GM21825 (cell line): Measurements from ENCODE around the gene PIP5K1B.

Source experiments
- ATAC-seq: cut with Tn5 transposase; IDR thresholded peaks from one replicate; pipeline ENCODE4 v1.9.1; 2021; ENCODE audit warnings: mild to moderate bottlenecking, moderate library complexity; ENCODE audit not compliant: unreplicated experiment

Gene PIP5K1B

GRCh38 chr9:68768619-68769018 lies 63.6 kb downstream of the PIP5K1B start:
- ATAC-seq: no peak

GRCh38 chr9:68769852-68770251 lies 64.8 kb downstream of the PIP5K1B start:
- ATAC-seq: no peak

- ATAC-seq: no peak
Measured at GRCh38 chr9:68771376-68771775, 66.3 kb downstream of the PIP5K1B start.

- ATAC-seq: no peak
Measured at GRCh38 chr9:68775003-68775730, 70.1 kb downstream of the PIP5K1B start.

DNA sequence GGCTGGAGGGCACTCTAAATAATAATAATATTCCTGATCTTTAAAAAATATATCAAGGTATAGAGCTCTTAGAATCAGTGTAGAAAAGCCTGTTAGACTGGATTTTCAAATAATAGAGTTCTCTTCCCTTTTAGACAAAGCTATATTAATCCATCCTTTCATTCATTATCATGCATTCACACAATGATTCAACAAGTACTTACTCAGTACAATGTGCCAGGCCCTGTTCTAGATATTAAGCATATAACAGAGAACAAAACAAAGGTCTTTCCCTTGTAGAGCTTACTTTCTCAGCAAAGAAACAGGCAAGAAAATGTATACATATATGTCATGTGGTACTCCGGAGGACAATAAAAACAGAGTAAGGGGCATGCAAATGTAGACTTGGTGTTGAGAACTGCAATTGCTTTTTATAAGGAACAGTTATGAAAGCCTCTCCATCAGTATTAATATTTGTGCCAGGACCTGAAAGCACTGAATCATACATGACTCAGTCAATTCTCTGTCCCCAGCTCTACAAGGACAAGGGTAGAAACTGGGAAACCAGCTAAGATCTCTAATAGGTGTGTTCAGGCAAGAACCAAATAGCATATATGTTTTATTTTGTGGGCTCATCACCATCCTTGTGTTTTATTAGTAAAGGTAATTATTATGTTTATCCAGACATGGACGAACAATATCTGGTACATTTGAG lies 72.2 kb downstream of the PIP5K1B start:
- no peak for ATAC-seq

- ATAC-seq: no peak
Measured at GRCh38 chr9:68778635-68779034, 73.6 kb downstream of the PIP5K1B start.

DNA sequence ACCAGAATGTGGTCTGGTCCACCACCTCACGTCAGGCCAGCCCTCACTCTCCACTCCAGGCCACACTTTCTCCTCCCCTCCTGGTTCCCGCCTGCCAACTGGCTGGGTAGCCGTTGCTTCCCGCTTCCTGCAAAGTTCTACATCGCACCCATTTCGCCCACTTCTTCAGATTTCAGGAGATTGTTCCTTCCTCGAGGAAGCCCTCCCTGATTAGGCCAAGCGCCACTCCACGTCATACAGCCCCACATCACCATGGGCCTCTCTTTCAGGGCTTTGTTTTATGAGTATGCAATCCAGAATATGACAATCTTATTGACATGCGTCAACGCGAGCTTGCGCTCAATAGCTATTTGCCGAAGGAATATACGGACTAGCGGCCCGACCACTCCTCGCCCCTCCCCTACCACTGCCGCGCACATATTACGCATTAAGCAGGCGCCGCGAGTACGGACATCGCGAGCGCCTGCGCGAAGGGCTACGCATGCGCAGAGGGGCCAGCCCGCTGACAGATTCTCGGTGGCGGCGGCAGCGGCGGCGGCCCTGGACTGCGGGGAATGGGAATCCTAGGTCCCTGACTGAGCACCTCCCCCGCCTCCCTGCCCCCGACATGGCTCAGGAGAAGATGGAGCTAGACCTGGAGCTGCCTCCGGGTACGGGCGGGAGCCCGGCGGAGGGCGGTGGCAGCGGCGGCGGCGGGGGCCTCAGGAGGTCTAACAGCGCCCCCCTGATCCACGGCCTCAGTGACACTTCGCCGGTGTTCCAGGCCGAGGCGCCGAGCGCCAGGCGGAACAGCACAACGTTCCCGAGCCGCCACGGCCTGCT lies 74.7 kb downstream of the PIP5K1B start:
- ATAC-seq: peak; percentile 78

DNA sequence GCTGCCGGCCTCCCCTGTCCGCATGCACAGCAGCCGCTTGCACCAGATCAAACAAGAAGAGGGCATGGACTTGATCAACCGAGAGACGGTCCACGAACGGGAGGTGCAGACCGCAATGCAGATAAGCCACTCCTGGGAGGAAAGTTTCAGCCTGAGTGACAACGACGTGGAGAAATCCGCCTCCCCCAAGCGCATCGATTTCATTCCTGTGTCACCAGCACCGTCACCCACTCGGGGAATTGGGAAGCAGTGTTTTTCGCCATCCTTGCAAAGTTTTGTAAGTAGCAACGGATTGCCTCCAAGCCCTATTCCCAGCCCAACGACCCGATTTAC lies 75.3 kb downstream of the PIP5K1B start:
- no peak for ATAC-seq

DNA sequence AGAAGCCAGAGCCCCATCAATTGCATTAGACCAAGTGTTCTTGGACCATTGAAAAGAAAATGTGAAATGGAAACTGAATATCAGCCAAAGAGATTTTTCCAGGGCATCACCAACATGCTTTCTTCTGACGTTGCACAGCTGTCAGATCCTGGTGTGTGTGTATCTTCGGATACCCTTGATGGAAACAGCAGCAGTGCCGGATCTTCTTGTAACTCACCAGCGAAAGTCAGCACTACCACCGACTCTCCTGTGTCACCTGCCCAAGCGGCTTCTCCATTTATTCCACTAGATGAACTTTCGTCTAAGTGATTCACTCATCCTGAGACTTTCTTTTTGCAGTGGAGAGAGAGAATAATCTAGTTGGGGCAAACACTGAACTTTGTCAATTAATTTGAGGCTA lies 75.7 kb downstream of the PIP5K1B start:
- ATAC-seq: no peak

GRCh38 chr9:68781928-68782327 lies 76.9 kb downstream of the PIP5K1B start:
- no peak for ATAC-seq

- ATAC-seq: no peak
Measured at GRCh38 chr9:68782546-68782945, 77.5 kb downstream of the PIP5K1B start.

DNA sequence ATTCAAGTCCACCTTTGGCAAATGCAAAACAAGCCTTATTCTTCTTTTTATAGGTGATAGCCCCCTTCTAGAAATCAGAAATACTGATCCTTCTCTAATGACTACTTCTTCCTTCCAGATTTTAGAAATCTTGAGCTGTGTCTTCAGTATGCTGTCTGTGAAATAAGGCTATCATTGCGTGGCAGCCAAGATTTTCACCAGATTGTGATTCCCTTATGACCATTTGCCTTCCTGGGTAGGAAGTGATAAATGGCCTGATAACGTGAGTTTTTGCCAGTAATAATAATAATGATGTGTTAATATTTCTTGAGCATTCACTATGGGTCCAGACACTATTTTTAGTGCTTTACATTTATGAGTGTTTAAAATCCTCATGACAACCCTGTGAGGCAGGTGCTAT lies 80.9 kb downstream of the PIP5K1B start:
- ATAC-seq: no peak

DNA sequence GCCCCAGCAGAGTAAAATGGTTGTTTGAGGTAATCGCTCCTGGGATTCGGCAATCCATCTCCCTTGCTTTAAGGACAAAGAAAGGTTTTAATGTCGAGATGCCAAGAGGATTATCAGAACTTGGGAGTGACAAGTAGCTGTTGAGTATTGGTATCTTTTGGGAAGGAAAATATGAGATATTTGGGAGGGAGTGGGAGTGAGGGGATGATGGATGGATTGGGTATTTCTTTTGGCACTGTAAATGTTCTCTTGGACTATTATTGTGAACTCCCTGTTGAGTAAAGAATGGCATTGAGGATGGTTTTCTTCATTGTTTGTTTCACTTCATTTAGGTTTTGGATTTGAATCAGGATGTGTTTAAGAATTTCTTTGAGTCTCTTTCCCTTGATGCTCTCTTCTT lies 86.1 kb downstream of the PIP5K1B start:
- no peak for ATAC-seq

DNA sequence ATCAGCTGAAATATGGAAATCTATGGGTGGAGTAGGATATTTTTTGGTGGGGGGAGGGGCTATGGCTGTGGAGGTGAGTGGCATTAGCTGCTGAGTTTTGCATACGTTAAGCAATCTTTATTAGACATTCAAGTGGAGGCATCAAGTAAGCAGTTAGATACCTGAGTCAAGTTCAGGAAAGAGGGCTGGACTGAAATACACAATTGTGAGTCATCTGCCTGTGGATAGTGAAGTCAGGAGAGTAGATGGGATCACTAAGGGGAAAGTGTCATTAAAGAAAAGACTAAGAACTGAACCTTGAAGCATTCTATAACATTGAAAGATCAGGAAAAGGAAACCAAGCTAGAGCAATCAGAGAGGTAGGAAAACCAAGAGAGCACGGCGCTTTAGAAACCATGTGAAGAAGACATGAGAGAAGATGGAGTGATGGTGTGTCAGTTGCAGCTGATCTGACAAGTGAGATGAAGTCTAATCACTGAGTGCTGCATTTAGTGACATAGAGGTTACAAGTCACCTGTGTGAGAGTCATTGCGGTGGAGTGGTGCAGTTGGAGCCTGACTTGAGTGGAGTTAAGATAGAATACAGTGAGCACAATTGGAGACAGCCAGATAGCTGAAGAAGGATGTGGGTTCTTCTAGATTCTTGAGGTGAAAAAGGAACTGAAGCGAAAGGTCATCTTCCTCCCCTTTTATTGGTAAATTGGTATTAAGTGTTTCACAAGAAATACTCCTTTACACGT lies 88.7 kb downstream of the PIP5K1B start:
- ATAC-seq: peak; percentile 94

GRCh38 chr9:68794898-68795297 lies 89.9 kb downstream of the PIP5K1B start:
- ATAC-seq: no peak

GRCh38 chr9:68795411-68795810 lies 90.4 kb downstream of the PIP5K1B start:
- no peak for ATAC-seq

DNA sequence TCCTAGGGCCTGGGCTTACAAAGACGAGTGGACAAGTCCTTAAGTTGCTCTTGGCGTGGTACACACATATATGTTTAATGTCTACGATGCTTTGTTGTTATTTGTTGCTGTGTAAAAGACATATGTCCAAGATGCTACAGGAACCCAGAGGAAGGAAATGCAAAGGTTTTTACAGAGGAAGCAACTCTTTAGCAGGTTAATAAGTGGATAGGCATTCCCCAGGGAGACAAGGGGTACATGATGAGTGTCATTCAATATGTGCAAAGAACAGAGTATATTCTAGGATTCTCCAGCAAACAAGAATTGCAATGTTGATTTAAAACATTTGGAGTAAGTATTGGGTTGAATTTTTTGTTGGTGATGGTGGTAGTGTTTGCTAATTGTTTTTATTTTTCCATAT lies 92.1 kb downstream of the PIP5K1B start:
- ATAC-seq: no peak

- no peak for ATAC-seq
Measured at GRCh38 chr9:68798423-68798822, 93.4 kb downstream of the PIP5K1B start.

- no peak for ATAC-seq
Measured at GRCh38 chr9:68800836-68801235, 95.8 kb downstream of the PIP5K1B start.

DNA sequence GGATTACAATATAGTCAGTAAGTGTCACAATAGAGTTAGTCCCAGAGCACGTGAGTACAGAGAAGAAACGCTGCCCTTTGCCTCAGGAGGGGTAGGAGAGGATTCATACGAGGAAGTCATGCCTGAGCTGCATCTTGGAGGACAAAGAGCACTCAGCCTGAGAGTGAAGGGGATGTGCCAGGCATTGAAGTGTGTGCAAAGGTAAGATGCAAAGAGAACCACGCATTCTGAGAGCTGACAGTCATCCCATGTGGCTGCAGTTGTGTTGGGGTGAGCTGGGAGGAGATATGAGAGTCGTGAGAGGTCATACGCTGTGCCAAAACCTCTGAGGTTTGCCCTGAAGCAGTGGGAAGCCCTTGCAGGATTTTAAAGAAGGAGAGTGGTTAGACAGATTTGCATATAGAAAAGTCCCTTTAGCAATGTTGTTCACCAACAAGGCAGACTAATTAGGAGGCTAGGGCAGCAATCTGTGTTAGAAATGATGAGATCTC lies 97.5 kb downstream of the PIP5K1B start:
- ATAC-seq: peak; percentile 97
